PFSK-1 (cell line): Measurements from ENCODE around the gene SNRNP70.

ENCODE experiments used
- FOXP2 ChIP-seq: optimal IDR thresholded peaks from 2 replicates; pipeline ENCODE3; 2011; ENCODE audit warnings: borderline replicate concordance, control low read depth, inconsistent platforms; ENCODE audit not compliant: insufficient read depth; ENCODE audit errors: extremely low read length, extremely low read depth
- POLR2AphosphoS5 ChIP-seq: IDR thresholded peaks from 2 replicates; pipeline ENCODE4 v1.6.1; 2012; ENCODE audit warnings: low read depth, mild to moderate bottlenecking, control low read depth, low read length, moderate library complexity
- SIN3A ChIP-seq: IDR thresholded peaks from 2 replicates; pipeline ENCODE4 v1.6.1; 2012; ENCODE audit warnings: mild to moderate bottlenecking, low read length, moderate library complexity, borderline replicate concordance; ENCODE audit not compliant: insufficient read depth
- TAF1 ChIP-seq: IDR thresholded peaks from 2 replicates; pipeline ENCODE4 v1.6.1; 2012; ENCODE audit warnings: low read length, control low read depth, borderline replicate concordance; ENCODE audit not compliant: insufficient read depth
- TF ChIP-seq, protein P1 (sequence below), 2 experiments: IDR thresholded peaks; 2 replicates each; pipeline versions ENCODE4 v1.6.1 to v1.8.0; 2011 to 2012; ENCODE audit warnings: low read depth in 2 of 2, low read length in 2 of 2, control low read depth in 1 of 2, inconsistent platforms in 1 of 2, mild to moderate bottlenecking in 1 of 2, moderate library complexity in 1 of 2; ENCODE audit not compliant: insufficient read depth in 1 of 2

Gene SNRNP70

DNA sequence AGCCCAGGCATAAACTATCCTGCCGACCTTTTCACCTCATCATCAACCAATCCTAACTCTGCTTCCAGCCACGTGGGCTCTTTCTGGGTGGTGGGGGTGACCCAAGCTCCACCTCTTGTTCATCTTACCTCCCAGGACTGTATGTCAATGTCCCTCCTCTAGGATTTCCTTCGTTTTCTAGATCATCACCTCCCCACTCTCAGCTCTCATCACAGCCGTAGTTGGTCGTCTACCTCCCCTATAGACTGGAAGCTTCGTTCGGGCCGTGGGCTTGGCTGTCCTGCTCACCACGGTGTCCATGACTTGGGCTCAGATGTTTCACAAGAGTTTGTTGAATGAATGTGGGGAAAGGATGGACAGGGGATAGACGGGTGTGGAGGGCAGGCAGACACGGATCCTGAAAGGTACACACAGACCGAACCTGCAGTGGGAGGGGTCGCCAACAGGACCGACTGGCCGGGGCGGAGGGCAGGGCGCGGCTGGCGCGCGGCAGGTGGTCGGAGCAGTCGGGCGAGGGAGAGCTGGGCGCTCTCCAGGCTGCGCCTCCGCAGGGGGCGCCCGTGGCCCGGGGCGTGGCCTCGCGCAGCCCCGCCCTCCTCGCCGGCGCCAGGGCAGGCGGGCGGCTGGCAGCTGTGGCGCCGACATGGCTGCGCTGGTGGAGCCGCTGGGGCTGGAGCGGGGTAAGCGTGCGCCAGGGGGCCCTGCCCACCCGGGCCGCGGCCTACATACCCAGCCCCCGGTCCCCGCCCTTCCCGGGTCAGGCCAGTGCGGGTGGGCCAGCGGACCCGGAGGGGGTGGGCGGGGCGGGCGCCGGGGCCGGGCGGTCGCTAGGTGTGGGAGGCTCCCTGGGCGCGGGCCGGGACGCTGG is 28.7 kb downstream of the SNRNP70 start, which contains the start of gene LIN7B:
TSS of gene LIN7B (plus strand) at position 609 of the 868 bp plus-strand sequence. CDS start at position 644, 35 bp downstream.
- TF ChIP-seq SIN3A, result no peak
- TF ChIP-seq, protein P1, sequence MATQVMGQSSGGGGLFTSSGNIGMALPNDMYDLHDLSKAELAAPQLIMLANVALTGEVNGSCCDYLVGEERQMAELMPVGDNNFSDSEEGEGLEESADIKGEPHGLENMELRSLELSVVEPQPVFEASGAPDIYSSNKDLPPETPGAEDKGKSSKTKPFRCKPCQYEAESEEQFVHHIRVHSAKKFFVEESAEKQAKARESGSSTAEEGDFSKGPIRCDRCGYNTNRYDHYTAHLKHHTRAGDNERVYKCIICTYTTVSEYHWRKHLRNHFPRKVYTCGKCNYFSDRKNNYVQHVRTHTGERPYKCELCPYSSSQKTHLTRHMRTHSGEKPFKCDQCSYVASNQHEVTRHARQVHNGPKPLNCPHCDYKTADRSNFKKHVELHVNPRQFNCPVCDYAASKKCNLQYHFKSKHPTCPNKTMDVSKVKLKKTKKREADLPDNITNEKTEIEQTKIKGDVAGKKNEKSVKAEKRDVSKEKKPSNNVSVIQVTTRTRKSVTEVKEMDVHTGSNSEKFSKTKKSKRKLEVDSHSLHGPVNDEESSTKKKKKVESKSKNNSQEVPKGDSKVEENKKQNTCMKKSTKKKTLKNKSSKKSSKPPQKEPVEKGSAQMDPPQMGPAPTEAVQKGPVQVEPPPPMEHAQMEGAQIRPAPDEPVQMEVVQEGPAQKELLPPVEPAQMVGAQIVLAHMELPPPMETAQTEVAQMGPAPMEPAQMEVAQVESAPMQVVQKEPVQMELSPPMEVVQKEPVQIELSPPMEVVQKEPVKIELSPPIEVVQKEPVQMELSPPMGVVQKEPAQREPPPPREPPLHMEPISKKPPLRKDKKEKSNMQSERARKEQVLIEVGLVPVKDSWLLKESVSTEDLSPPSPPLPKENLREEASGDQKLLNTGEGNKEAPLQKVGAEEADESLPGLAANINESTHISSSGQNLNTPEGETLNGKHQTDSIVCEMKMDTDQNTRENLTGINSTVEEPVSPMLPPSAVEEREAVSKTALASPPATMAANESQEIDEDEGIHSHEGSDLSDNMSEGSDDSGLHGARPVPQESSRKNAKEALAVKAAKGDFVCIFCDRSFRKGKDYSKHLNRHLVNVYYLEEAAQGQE (IDR thresholded peaks at IDR 0.05; ENCODE audit: insufficient read depth in 1 of 2, low read depth in 2 of 2, low read length in 2 of 2), result no peak
- no peak for TF ChIP-seq FOXP2
- peak; percentile 30; the same call in 1 of the 2 replicates for TF ChIP-seq POLR2AphosphoS5
- no peak for TF ChIP-seq TAF1

DNA sequence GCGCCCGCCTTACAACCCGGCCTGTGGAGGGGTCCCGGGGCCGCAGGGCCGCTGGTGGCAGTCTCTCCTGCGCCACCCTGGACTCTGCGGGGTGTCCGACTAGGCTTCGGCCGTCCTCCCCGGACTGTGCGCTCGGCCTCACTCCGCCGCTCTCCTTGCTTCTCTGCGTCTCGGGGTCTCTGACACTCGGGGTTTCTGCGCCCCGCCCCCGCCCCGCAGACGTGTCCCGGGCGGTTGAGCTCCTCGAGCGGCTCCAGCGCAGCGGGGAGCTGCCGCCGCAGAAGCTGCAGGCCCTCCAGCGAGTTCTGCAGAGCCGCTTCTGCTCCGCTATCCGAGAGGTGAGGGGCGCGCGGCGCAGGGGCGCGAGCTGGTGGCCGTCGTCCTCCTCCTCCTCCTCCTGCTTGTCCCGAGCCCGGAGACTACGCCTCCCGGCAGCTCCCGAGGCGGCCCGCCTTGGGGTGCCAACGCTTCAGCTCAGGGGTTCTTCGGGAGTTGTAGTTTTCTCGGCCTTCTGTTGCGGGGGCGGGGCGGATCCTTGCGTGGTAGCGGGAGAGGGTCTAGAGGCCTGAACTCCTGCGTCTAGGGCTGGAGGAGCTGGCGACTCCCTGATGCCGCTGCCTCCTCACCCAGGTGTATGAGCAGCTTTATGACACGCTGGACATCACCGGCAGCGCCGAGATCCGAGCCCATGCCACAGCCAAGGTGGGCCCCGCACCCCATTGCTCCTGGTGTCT is 29.5 kb downstream of the SNRNP70 start:
- TF ChIP-seq, protein P1 (IDR thresholded peaks at IDR 0.05; ENCODE audit: insufficient read depth in 1 of 2, low read depth in 2 of 2, low read length in 2 of 2), result no peak
- no peak for TF ChIP-seq TAF1
- TF ChIP-seq POLR2AphosphoS5, result no peak
- TF ChIP-seq FOXP2, result no peak
- TF ChIP-seq SIN3A, result no peak

DNA sequence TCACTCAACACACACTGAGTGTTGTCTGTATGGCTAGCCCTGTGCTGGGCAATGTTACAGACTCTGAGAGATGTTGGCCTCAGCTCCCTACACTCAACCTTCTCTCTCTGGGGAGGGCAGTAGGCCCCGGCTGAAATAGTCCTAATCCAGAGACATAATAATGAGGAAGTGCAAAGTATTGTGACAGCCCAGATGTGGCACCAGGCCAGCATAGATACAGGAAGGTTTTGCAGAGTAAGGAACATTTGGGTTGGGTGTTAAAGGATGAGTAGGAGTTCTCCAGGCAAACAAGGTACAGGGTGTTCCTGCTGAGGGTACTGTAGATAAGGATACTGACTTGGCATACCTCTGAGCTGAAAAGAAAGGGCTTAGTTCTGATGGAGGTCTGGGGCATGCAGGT is 31.3 kb downstream of the SNRNP70 start:
- TF ChIP-seq, protein P1 (IDR thresholded peaks at IDR 0.05; ENCODE audit: insufficient read depth in 1 of 2, low read depth in 2 of 2, low read length in 2 of 2), result no peak
- no peak for TF ChIP-seq SIN3A
- no peak for TF ChIP-seq TAF1
- no peak for TF ChIP-seq POLR2AphosphoS5
- no peak for TF ChIP-seq FOXP2

DNA sequence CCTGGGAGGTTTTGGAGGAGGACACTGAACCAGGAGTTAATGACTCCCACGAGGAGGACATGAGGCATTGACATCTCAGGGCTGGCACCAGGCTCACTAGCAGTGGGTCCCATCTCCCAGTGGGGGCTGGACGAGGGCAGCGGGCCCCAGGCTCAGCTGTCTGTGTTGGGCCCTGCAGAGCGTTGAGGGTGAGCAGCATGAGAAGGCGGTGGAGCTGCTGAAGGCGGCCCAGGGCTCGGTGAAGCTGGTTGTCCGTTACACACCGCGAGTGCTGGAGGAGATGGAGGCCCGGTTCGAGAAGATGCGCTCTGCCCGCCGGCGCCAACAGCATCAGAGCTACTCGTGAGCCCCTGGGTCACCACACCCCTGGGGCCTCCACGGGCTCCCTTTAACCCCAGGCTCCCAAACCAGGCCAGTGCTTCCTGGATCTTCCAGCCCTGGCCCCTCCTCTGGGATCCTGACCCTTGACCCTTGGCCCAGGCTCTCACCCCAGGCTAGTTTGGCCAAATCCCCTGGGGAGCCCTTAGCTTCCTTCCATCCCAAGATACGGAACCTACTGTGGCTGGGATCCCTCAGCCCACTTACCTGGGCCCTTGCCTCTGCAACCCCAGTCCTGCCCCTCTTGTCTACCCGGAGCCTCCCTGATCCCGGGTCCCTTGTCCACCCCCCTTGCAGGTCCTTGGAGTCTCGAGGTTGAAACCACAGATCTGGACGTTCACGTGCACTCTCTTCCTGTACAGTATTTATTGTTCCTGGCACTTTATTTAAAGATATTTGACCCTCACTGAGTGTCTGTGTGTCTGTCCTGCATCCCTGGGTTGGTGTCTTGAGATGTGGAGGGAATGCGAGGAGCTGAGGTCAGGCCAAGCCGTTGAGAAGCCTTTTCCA is 32.7 kb downstream of the SNRNP70 start:
- TF ChIP-seq FOXP2, result no peak
- TF ChIP-seq POLR2AphosphoS5, result no peak
- TF ChIP-seq TAF1, result no peak
- TF ChIP-seq SIN3A, result no peak
- TF ChIP-seq, protein P1 (IDR thresholded peaks at IDR 0.05; ENCODE audit: insufficient read depth in 1 of 2, low read depth in 2 of 2, low read length in 2 of 2), result no peak
